ENCODE results near the gene SH3RF3. TPM values are rescaled to one million over a fixed set of nuclear protein-coding genes. Genes with fewer than 3 reads are reported as not detected.

The SH3RF3 gene
- total RNA-seq, 2 donors from 2014 or later = 37.4 to 61.7 TPM

DNA sequence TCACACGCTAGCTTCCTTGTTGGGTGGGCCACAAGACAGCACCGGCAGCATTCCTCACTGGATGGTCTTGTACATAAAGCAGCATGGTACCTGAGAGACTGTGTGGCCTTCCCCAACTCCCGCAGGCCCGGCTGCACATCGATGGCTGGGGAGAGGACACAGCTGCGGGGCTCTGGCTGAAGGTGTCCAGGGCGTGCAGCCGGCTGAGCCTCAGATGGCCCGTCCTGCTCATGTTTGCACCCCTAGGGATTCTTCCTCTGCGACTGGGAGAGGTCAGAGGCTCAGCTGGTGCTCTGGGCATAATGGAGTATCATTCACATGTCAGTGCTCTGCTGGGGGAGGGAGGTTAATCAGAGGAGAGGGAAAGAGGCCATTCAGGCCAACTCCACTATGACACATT, 276.9 kb downstream of the SH3RF3 start:
- TF ChIP-seq, protein P1, sequence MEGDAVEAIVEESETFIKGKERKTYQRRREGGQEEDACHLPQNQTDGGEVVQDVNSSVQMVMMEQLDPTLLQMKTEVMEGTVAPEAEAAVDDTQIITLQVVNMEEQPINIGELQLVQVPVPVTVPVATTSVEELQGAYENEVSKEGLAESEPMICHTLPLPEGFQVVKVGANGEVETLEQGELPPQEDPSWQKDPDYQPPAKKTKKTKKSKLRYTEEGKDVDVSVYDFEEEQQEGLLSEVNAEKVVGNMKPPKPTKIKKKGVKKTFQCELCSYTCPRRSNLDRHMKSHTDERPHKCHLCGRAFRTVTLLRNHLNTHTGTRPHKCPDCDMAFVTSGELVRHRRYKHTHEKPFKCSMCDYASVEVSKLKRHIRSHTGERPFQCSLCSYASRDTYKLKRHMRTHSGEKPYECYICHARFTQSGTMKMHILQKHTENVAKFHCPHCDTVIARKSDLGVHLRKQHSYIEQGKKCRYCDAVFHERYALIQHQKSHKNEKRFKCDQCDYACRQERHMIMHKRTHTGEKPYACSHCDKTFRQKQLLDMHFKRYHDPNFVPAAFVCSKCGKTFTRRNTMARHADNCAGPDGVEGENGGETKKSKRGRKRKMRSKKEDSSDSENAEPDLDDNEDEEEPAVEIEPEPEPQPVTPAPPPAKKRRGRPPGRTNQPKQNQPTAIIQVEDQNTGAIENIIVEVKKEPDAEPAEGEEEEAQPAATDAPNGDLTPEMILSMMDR (IDR thresholded peaks at IDR 0.05) = no peak
- peaks cover 11 to 32% of the 10 kb centered on the region in 2 donors for H3K4me1 ChIP-seq (ENCODE audit: control insufficient read depth in 1 of 2, low read depth in 2 of 2)
- no peaks in the 10 kb centered on the region for H3K27me3 ChIP-seq (replicated peaks; ENCODE audit: insufficient read depth)
- H3K4me3 ChIP-seq = no peak overlapping the region
- no peak for DNase-seq (ENCODE audit: low spot score)
- ATAC-seq (ENCODE audit: insufficient number of reproducible peaks, low FRiP score, low read depth) = no peak
- no peaks in the 10 kb centered on the region for H3K9me3 ChIP-seq
- H3K27ac ChIP-seq = no peak overlapping the region
- no peaks in the 10 kb centered on the region for H3K36me3 ChIP-seq

DNA sequence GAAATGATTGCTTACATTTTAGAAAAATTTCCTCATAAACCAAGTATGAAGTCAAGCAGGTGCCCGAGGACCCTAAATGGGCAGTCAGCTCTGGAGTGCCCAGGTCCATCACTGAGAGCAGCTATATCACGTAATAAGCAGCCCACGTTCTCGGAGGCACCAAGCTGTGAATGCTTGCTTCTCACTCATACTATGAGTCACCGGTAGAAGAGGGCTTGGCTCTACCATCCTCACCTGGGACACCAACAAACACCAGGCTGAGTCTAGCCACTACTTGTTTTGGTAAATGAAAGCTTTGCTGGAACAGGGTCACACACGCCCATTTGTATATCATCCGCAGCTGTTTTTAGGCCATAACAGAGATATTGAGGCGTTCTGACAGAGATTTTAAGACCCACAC, 277.3 kb downstream of the SH3RF3 start:
- no peak for DNase-seq (ENCODE audit: low spot score)
- Histone ChIP-seq H3K9me3 (no peaks in the 10 kb centered on the region), H3K4me3 (no peak overlapping the region), H3K27ac (no peak overlapping the region), H3K27me3 (replicated peaks; ENCODE audit: insufficient read depth) (no peaks in the 10 kb centered on the region), H3K4me1 (ENCODE audit: control insufficient read depth in 1 of 2, low read depth in 2 of 2) (peaks cover 11 to 30% of the 10 kb centered on the region in 2 donors), H3K36me3 (no peaks in the 10 kb centered on the region)
- ATAC-seq (ENCODE audit: insufficient number of reproducible peaks, low FRiP score, low read depth) = no peak
- TF ChIP-seq, protein P1 (IDR thresholded peaks at IDR 0.05) = no peak

DNA sequence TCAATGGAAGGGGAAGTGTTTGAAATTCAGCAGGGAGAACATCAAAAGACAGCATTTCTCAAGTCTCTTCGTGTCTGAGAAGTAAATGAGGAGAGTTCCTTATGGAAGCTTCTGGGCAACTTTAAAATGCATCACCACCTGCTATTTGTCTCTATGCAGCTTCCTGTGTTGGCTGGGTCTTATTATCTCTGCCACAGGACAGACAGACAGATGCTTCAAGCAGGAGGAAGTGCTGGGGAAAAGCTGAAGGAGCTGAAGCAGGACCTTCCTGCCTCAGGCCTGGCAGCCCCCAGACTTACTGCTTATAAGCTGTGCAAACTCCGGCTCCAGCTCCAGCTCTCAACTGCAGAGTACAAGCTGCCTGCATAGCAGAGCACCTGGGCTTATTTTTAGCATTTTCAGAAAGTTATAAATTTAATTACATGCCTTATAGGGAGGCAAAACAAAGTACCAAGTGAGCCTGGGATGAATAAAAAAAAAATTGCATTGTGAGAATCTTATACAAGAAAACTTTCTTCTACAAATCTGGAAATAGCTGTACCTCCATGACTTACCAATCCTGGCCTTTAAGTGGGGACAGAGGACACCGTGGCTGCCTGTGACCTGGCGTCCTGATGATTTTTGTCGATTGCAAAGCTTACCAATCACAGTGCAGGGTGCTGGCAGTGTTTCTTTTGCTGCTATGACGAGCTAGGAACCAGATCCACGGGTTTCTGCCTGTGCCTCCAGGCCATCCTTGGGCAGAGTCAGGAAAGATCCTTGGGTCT, 278.5 kb downstream of the SH3RF3 start:
- DNase-seq (ENCODE audit: low spot score) = no peak
- H3K27ac ChIP-seq = no peak overlapping the region

DNA sequence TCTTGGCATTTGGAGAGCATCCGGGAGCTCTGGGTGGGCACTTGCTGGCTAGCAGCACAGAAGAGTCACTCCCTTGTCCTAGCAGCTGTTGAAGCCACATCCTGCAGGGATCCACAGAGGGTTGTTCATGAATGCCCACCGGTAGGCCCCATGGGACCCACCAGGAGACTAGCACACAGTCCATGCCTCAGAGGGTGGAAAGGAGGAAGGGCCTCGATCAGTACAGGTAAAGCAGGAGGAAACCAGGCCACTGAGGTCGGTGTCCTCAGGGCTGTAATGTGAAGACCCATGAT, 279.0 kb downstream of the SH3RF3 start:
- Histone ChIP-seq H3K4me3 (no peak overlapping the region), H3K36me3 (no peaks in the 10 kb centered on the region), H3K27me3 (replicated peaks; ENCODE audit: insufficient read depth) (no peaks in the 10 kb centered on the region), H3K4me1 (ENCODE audit: control insufficient read depth in 1 of 2, low read depth in 2 of 2) (peaks cover 3 to 14% of the 10 kb centered on the region in 2 donors), H3K27ac (no peak overlapping the region), H3K9me3 (no peaks in the 10 kb centered on the region)
- DNase-seq (ENCODE audit: low spot score) = no peak
- TF ChIP-seq, protein P1 (IDR thresholded peaks at IDR 0.05) = no peak
- no peak for ATAC-seq (ENCODE audit: insufficient number of reproducible peaks, low FRiP score, low read depth)

More for the DNA sequence above, 278.5 kb downstream of the SH3RF3 start:
- Histone ChIP-seq H3K4me3 (no peak overlapping the region), H3K36me3 (no peaks in the 10 kb centered on the region), H3K4me1 (ENCODE audit: control insufficient read depth in 1 of 2, low read depth in 2 of 2) (peaks cover 3 to 19% of the 10 kb centered on the region in 2 donors), H3K27me3 (replicated peaks; ENCODE audit: insufficient read depth) (no peaks in the 10 kb centered on the region), H3K9me3 (no peaks in the 10 kb centered on the region)
- no peak for ATAC-seq (ENCODE audit: insufficient number of reproducible peaks, low FRiP score, low read depth)
- TF ChIP-seq, protein P1 (IDR thresholded peaks at IDR 0.05) = no peak

DNA sequence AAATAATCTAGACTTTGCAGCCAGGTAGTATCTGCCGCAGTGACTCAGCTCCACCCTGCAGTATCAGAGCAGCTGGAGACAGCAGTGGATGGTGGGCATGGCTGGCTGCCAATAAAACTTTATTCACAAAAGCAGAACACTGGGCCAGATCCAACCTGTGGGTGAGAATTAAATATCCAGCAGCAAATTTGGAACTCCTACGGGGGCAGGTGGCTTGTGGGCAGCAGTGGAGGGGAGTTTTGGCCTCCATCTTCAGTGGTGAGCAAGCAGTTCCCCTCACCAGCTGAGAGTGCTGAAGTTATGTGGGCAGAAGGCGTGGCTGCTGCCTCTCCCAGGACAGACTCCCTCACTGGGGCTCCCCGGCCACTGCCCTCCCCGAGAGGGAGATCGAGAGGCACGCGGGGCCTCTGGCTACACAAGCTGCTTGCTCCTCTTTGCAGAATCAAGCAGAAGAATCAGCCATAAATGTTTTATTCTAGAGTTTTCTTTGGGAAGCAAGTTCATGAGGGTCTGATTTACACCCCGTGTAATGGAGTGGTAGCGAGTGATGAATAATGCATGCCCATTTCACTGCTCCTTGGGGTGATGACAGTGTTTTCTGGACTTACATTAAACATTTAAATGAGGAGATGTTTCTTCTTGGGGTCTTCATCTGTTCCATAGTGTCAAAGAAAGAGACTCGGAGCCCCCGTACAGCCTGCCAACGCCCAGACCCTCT, 280.5 kb downstream of the SH3RF3 start:
- TF ChIP-seq, protein P1 (IDR thresholded peaks at IDR 0.05) = no peak
- H3K27me3 ChIP-seq (replicated peaks; ENCODE audit: insufficient read depth) = no peaks in the 10 kb centered on the region
- no peak for ATAC-seq (ENCODE audit: insufficient number of reproducible peaks, low FRiP score, low read depth)
- no peaks in the 10 kb centered on the region for H3K9me3 ChIP-seq
- no peak overlapping the region for H3K27ac ChIP-seq
- DNase-seq (ENCODE audit: low spot score) = no peak
- no peaks in the 10 kb centered on the region for H3K36me3 ChIP-seq
- no peak overlapping the region for H3K4me3 ChIP-seq
- peaks cover 3 to 14% of the 10 kb centered on the region in 2 donors for H3K4me1 ChIP-seq (ENCODE audit: control insufficient read depth in 1 of 2, low read depth in 2 of 2)

Data from thoracic aorta (tissue), 2 donors.